ENCODE data around the gene RPRD2.

DNA sequence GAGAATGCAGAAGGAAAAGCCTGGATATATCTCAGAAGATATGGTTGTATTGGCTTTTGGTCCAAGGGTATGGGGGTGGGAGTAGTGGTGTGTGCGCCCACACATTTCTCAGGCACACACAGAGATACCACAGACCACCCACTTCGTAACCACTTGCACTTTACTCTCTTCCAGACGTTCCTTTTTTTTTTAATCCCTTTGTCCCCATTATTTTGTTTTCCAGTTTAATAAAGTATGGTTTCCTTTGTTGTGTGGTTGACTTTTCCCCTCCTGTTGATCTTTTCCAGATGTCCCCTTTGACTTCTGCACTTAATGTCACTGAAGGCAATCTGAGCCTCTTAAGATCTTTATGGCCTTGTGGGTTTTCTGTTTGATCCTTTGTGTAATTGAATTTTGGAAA is 112.8 kb downstream of the RPRD2 start:
- TF ChIP-seq EZH2 (IDR thresholded peaks at IDR 0.05) (no peak), POLR2AphosphoS5 (IDR thresholded peaks at IDR 0.05; ENCODE audit: borderline replicate concordance, low read depth, low read length) (0 out of 2 replicates have a peak, but pooled peaks have one; percentile 10)
